Activated CD4-positive, alpha-beta T cell treated with anti-CD3 and anti-CD28 coated beads, Interleukin-2, Interleukin-4, amounts not matched to agents 100 ng/mL and 50 ng/mL, durations not matched to agents 16 hours and 8 hours (primary cell): Measurements from ENCODE around the gene ULBP3.
"Not testable (repeated sequence)": the region's sequence is repeated elsewhere in the genome, so short reads cannot be mapped to it uniquely, and the experiment has no call there.

Source experiments
- DNase-seq: peaks from one replicate; pipeline ENCODE4 v3.0.0-alpha.2; 2020; ENCODE audit warnings: low spot score

ULBP3 gene

DNA sequence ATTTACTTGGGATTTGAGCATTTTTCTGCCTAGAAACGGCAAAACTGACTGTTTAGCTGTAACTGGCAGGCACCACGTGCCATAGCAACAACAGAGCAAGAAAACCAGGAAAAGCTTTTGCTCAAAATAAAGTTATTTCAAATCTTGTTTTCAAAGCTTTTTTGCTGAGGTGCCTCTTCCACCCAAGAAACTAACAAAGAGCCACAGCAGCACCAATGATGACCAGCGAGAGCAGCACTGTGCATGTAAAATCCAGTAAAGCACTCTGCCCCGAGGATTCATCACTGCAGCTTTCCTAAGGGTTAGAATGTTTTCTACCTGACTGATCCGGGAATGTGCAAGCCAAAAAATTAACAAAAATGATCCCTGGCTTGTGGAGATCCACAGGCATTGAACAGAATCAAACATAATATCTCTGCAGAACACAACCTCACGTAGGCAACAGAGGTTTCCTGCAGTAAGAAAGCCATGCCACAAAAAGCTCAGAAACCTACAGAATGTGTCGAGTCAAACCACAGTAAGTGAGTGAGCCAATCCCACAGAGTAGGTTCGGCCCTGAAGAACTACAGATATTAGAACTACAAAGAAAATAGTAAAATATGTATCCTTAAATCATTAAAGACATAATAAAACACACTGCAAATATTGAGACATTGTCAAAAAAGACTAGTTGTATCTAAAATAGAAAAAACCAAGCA, 7.4 kb upstream of the ULBP3 start:
- DNase-seq, result no peak

DNA sequence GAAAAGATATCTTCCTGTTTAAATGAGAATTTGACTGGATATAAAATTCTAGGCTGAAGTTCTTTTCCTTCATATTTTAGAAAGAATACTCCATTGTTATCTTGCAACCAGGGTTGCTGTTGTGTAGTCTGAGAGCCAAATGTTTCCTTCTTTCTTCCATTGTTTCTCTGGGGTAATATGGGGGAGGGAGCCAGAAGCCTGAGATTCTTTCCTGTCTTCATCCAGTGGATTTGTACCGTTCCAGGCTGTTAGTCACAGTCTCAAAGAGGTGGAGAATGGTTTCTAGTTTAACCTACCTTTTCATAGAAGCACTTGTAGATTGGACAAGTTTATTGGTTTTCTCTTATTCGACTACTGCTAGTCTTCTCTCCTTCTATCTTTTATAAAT, 6.1 kb upstream of the ULBP3 start:
- DNase-seq, result no peak

GRCh38 chr6:150074396-150075033, 5.6 kb upstream of the ULBP3 start:
- not testable (repeated sequence) for DNase-seq

DNA sequence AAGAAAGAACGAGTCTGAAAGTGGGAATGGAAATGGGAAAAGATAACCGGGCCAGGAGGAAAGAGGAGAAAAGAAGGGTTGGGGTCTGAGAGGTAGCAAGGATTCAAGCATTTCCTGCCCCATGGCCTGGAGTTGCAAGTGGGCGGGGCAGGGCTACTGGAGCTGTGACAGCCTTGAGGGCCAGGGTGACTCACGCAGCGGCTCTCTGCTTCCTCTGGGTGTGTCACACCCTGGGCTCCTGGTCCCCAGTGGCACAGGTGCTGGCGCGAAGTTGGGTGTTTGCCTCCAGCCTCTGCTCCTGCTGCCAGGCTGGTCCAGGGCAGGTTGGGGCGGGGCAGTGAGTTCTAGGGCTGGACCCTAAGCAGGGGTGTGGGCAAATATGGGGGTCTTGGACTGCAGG, 3.3 kb upstream of the ULBP3 start:
- DNase-seq, result peak; percentile 53

- DNase-seq, result no peak
These were observed 1.4 kb upstream of the ULBP3 start for GRCh38 chr6:150070236-150070818.

- DNase-seq, result no peak
These were observed 785 bp upstream of the ULBP3 start for GRCh38 chr6:150069706-150070105.

- no peak for DNase-seq
These were observed 770 bp downstream of the ULBP3 start for GRCh38 chr6:150068151-150068550.

GRCh38 chr6:150065083-150065482, 3.8 kb downstream of the ULBP3 start:
- no peak for DNase-seq

GRCh38 chr6:150063640-150064039, 5.3 kb downstream of the ULBP3 start:
- DNase-seq, result no peak

DNA sequence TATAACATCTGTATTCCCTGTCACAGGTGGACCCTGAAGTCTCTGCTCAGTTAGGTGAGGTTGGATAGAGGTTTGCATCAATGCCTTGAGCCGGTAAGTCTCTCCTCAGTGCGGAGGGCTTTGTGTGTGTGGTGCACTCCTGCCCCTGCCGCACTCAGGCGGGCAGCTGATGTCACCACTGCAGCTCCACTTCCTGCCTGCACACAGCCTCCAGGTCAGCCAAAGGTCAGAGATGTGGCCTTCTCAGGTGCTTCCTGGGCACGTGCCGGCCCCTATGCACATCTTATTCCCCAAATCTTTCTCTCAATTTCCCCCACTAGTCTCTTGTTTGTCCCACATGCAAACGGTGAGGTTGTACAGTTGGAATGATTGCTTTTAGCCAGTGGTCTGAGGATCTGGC, 8.9 kb downstream of the ULBP3 start:
- DNase-seq, result not testable (repeated sequence)

GRCh38 chr6:150058986-150059385, 9.9 kb downstream of the ULBP3 start:
- DNase-seq, result no peak

DNA sequence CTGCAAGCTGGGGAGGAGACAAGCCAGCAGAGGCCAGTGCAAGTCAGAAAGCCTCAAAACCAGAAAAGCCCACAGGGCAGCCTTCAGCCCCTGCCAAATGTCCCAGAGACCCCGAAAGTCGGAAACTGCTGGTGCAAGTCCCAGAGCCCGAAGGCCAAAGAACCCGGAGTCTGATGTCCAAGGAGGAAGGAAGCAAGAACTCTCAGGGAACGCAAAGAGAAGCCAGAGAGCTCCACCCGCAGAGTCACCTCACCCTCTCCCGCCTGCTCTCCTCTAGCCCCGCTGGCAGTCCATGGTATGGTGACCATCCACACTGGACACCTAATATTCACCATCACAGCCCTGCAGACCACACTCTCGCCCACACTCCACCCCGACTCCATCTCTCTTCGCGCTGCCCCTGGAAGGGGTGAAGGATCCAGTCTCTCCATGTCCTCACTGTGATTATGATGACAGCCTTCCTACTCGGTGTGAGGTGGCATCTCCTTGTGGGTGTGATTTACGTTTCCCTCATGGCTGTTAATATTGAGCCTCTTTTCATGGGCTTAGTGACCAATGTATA, 10.6 kb downstream of the ULBP3 start:
- no peak for DNase-seq

GRCh38 chr6:150057501-150057951, 11.4 kb downstream of the ULBP3 start:
- DNase-seq, result no peak

GRCh38 chr6:150056916-150057315, 12.0 kb downstream of the ULBP3 start:
- DNase-seq, result no peak

DNA sequence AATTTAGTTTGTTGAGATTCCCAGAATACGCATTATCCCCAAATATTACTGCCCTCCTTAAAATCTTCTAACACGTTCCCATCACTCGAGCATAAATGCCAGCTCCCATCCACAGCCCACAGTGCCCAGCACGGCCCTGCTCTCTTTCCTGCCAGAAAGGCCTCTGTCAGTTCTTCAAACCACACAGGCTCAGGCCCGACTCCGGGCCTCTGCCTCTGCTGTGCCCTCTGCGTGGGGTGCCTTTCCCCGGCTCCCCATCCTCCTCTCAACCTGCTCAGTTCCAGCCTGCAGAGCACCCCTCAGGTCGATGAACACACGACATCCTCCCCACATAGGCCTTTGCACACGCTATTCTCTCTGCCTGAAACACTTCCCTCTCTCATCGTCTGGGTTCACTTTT, 12.8 kb downstream of the ULBP3 start:
- DNase-seq, result no peak

GRCh38 chr6:150055131-150055530, 13.8 kb downstream of the ULBP3 start:
- DNase-seq, result no peak

DNA sequence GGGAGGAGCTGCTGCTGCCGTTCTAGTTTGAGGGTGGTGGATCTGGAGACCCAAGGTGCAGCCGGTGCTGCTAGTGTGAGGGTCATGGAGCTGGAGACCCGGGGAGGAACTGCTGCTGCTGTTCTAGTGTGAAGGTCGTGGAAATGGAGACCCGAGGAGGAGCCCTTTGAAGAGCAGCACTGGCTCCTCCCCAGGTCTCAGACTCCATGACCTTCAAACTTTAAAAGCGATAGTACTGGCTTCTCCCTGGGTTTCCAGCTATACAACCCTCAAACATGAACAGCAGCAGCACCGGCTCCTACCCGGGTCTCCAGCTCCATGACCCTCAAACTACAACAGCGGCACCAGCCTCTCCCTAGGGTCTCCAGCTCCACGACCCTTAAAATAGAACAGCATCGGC, 15.5 kb downstream of the ULBP3 start:
- no peak for DNase-seq

DNA sequence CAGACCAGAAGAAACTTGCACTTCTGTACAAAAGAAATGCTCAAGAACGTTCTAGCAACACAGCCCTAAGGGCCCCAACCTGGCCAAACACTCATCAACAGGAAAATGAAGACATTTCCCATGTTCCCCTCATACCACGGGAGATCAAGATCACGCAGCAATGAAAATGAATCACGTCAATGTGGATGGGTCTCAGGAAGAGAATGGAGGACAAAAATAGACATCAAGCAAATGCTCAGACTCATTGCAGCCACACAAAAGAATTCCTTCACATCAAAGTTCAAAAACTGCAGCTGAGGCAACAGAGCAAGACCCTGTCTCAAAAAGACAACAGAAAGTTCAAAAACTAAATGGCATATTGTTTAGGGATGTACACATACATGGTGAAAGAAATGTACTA, 18.1 kb downstream of the ULBP3 start:
- DNase-seq, result no peak

DNA sequence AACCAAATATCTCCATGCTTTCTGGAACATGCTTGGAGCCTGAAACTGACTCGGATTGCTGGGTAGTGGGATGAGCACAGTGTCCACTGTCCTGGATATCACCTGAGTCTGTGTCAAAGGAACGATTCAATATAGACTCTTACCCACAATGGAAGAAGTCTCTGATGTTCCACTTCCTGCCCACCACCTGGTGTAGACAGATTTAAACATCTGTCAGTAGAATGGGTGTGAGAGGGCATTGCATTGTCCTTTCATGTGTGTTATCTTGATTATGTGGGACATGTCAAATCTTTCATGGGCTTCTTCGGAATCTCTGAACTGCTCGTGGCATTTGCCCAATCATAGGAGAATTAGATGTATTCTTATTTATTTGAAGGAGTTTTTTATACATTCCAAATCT, 20.8 kb downstream of the ULBP3 start:
- no peak for DNase-seq

- no peak for DNase-seq
These were observed 22.0 kb downstream of the ULBP3 start for GRCh38 chr6:150046943-150047342.

- DNase-seq, result no peak
These were observed 24.2 kb downstream of the ULBP3 start for GRCh38 chr6:150044621-150045145.

DNA sequence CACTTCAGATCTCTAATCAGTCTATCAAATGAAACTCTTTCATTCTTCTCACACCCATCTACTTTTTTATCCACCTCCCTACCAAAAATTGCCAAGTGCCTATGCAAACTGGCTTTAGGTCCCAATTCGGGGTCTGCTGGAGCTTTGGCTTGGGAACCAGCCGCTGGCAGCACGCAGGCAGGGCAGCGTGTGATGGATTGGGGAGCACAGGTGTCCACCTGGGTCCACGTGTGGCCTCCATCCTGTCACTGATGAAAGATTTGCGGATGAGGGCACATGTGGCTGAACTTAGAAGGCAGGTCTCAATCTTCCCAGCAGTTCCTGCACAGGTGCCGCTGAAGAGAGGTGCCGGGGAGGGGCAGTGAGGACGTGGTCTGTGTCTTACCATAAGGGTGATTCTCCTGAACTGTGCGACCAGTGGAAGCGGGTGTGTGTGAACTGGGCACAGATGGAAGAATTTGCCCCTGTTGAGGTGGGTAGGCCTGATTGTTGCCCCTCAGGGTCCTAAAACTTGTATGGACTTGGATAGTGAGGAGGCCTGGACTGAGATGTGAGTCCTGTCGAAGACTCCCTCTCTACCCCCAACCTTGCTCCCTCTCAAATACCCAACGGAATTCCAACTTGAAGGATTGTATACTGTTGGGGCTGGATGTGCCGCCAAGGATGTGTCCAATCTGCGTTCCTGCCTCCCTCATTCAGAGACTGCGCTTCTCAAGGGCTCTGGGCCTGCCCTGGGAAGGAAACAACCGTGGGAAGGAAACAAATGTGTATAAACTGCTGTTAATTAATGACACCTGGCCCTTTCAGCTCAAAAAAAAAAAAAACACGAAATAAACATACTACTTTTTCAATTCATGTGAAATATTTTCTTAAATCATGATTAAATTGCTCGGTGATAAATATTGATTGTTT, 25.2 kb downstream of the ULBP3 start:
- no peak for DNase-seq
